Stimulated activated CD4-positive, alpha-beta T cell treated with anti-CD3 and anti-CD28 coated beads, Interleukin-15, amount 100 ng/mL, for 48 hours (primary cell): Measurements from ENCODE around the gene EFEMP1.

ENCODE experiments used
- DNase-seq, 2 donors: peaks; one replicate each; pipeline ENCODE4 v3.0.0-alpha.2; 2020; ENCODE audit warnings: low read depth in 2 of 2

The EFEMP1 gene

GRCh38 chr2:55934337-55934736 is 10.8 kb upstream of the EFEMP1 start:
- DNase-seq = no peak

- DNase-seq = no peak
Measured at GRCh38 chr2:55932843-55933242, 9.3 kb upstream of the EFEMP1 start.

- DNase-seq = no peak
Measured at GRCh38 chr2:55931281-55931680, 7.7 kb upstream of the EFEMP1 start.

- no peak for DNase-seq
Measured at GRCh38 chr2:55929476-55929875, 5.9 kb upstream of the EFEMP1 start.

GRCh38 chr2:55926974-55927373 is 3.4 kb upstream of the EFEMP1 start:
- no peak for DNase-seq

- DNase-seq = no peak
Measured at GRCh38 chr2:55926246-55926645, 2.7 kb upstream of the EFEMP1 start.

GRCh38 chr2:55923982-55924321 is 370 bp upstream of the EFEMP1 start:
- no peak for DNase-seq

GRCh38 chr2:55922291-55922907 is 1.2 kb downstream of the EFEMP1 start:
- DNase-seq = no peak

- DNase-seq = no peak
Measured at GRCh38 chr2:55919574-55919973, 4.0 kb downstream of the EFEMP1 start.

- no peak for DNase-seq
Measured at GRCh38 chr2:55918856-55919255, 4.7 kb downstream of the EFEMP1 start.

GRCh38 chr2:55917713-55918390 is 5.7 kb downstream of the EFEMP1 start:
- no peak for DNase-seq

GRCh38 chr2:55917117-55917516 is 6.5 kb downstream of the EFEMP1 start:
- no peak for DNase-seq

GRCh38 chr2:55916473-55917049 is 7.0 kb downstream of the EFEMP1 start:
- no peak for DNase-seq

GRCh38 chr2:55914786-55915185 is 8.8 kb downstream of the EFEMP1 start:
- DNase-seq = no peak

GRCh38 chr2:55912926-55913325 is 10.7 kb downstream of the EFEMP1 start:
- DNase-seq = no peak

GRCh38 chr2:55910077-55910476 is 13.5 kb downstream of the EFEMP1 start:
- DNase-seq = no peak

GRCh38 chr2:55907686-55908085 is 15.9 kb downstream of the EFEMP1 start:
- DNase-seq = no peak

GRCh38 chr2:55906993-55907392 is 16.6 kb downstream of the EFEMP1 start:
- no peak for DNase-seq

GRCh38 chr2:55903727-55904126 is 19.9 kb downstream of the EFEMP1 start:
- DNase-seq = no peak

- no peak for DNase-seq
Measured at GRCh38 chr2:55902971-55903370, 20.6 kb downstream of the EFEMP1 start.

- no peak for DNase-seq
Measured at GRCh38 chr2:55902429-55902828, 21.2 kb downstream of the EFEMP1 start.

- DNase-seq = no peak
Measured at GRCh38 chr2:55901941-55902340, 21.6 kb downstream of the EFEMP1 start.

GRCh38 chr2:55901322-55901721 is 22.3 kb downstream of the EFEMP1 start:
- DNase-seq = no peak

- no peak for DNase-seq
Measured at GRCh38 chr2:55899881-55900280, 23.7 kb downstream of the EFEMP1 start.
